CD14-positive monocyte (primary cell): Measurements from ENCODE around the gene EIF4E1B. TPM values are rescaled to one million over a fixed set of nuclear protein-coding genes. Genes with fewer than 3 reads are reported as not detected.

Experiments used
- DNase-seq, 3 donors: peaks; one replicate each; pipeline ENCODE4 v3.0.0-alpha.2; 2011 to 2022
- H2AFZ ChIP-seq: 2 replicates; pipeline ENCODE4 v1.6.0; 2012; ENCODE audit warnings: mild to moderate bottlenecking, low read depth, low read length, inconsistent platforms; ENCODE audit not compliant: insufficient read depth, poor library complexity, severe bottlenecking
- H3K27ac ChIP-seq, 2 donors: 1 replicate in 1 of 2; 2 replicates in 1 of 2; pipeline ENCODE4 v1.5.1; 2012 to 2013; ENCODE audit warnings: low read length in 2 of 2, control low read depth in 1 of 2, inconsistent platforms in 1 of 2, low read depth in 1 of 2, mild to moderate bottlenecking in 1 of 2
- H3K27me3 ChIP-seq, 2 donors: one replicate each; pipeline versions ENCODE4 v1.6.0 to v1.6.1; 2011 to 2013; ENCODE audit warnings: low read length in 2 of 2; ENCODE audit not compliant: control insufficient read depth in 2 of 2, insufficient read depth in 2 of 2
- H3K36me3 ChIP-seq, 2 donors: replicated peaks in 1 of 2; 1 replicate in 1 of 2; 2 replicates in 1 of 2; pipeline versions ENCODE4 v1.5.1 to v1.6.1; 2012 to 2013; ENCODE audit warnings: low read length in 2 of 2, control low read depth in 1 of 2, inconsistent platforms in 1 of 2, mild to moderate bottlenecking in 1 of 2; ENCODE audit not compliant: insufficient read depth in 2 of 2, control insufficient read depth in 1 of 2
- H3K4me1 ChIP-seq, 2 donors: 1 replicate in 1 of 2; 2 replicates in 1 of 2; pipeline versions ENCODE4 v1.5.1 to v1.6.1; 2012 to 2013; ENCODE audit warnings: low read length in 2 of 2, control low read depth in 1 of 2, inconsistent platforms in 1 of 2, mild to moderate bottlenecking in 1 of 2, moderate library complexity in 1 of 2; ENCODE audit not compliant: insufficient read depth in 2 of 2, control insufficient read depth in 1 of 2
- H3K4me2 ChIP-seq: replicated peaks from 2 replicates; pipeline ENCODE3; 2012; ENCODE audit warnings: low read length, moderate library complexity, mild to moderate bottlenecking; ENCODE audit not compliant: poor library complexity, severe bottlenecking; ENCODE audit errors: extremely low read depth
- H3K4me3 ChIP-seq, 3 experiments: fragments of 200-600 bp in 1 of 3; sonication (generic) in 1 of 3; replicated peaks in 1 of 3; 1 replicate in 2 of 3; 2 replicates in 1 of 3; pipeline ENCODE4 v1.5.1; 2011 to 2013; ENCODE audit warnings: low read length in 3 of 3, mild to moderate bottlenecking in 3 of 3, control low read depth in 2 of 3, low read depth in 2 of 3, inconsistent platforms in 1 of 3, moderate library complexity in 1 of 3
- H3K79me2 ChIP-seq: 2 replicates; pipeline ENCODE4 v1.6.0; 2012; ENCODE audit warnings: mild to moderate bottlenecking, control low read depth, inconsistent platforms, low read length, moderate library complexity; ENCODE audit not compliant: insufficient read depth
- H3K9ac ChIP-seq: 2 replicates; pipeline ENCODE4 v1.6.0; 2017; ENCODE audit warnings: low read length, mild to moderate bottlenecking; ENCODE audit not compliant: insufficient read depth, poor library complexity, severe bottlenecking
- H3K9me3 ChIP-seq, 2 donors: replicated peaks in 1 of 2; 1 replicate in 1 of 2; 2 replicates in 1 of 2; pipeline versions ENCODE4 v1.5.1 to v1.6.1; 2012 to 2013; ENCODE audit warnings: low read length in 2 of 2, control low read depth in 1 of 2; ENCODE audit not compliant: control insufficient read depth in 1 of 2, insufficient read depth in 1 of 2
- H4K20me1 ChIP-seq: 2 replicates; pipeline ENCODE4 v1.6.0; 2012; ENCODE audit warnings: mild to moderate bottlenecking, low read length, control low read depth, moderate library complexity; ENCODE audit not compliant: insufficient read depth
- H3K27ac Mint-ChIP-seq, 7 donors: one replicate each; pipeline ENCODE4 v1.8.0; 2020; ENCODE audit warnings: mild to moderate bottlenecking in 7 of 7, mixed read lengths in 7 of 7, moderate library complexity in 6 of 7, inconsistent platforms in 2 of 7
- H3K27me3 Mint-ChIP-seq, 3 donors: one replicate each; pipeline ENCODE4 v1.8.0; 2021 to 2022; ENCODE audit warnings: low read depth in 3 of 3, mild to moderate bottlenecking in 3 of 3, mixed read lengths in 3 of 3, moderate library complexity in 3 of 3, inconsistent platforms in 1 of 3
- H3K36me3 Mint-ChIP-seq, 2 donors: one replicate each; pipeline ENCODE4 v1.8.0; 2020; ENCODE audit warnings: mixed read lengths in 2 of 2, inconsistent platforms in 1 of 2, mild to moderate bottlenecking in 1 of 2
- H3K4me1 Mint-ChIP-seq: one replicate; pipeline ENCODE4 v1.8.0; 2020; ENCODE audit warnings: mild to moderate bottlenecking, mixed read lengths
- H3K4me3 Mint-ChIP-seq, 2 donors: one replicate each; pipeline ENCODE4 v1.8.0; 2020; ENCODE audit warnings: mild to moderate bottlenecking in 2 of 2, mixed read lengths in 2 of 2, moderate library complexity in 1 of 2
- H3K9me3 Mint-ChIP-seq, 7 donors: one replicate each; pipeline ENCODE4 v1.8.0; 2020 to 2022; ENCODE audit warnings: mixed read lengths in 7 of 7, mild to moderate bottlenecking in 6 of 7, moderate library complexity in 6 of 7, inconsistent platforms in 2 of 7
- WGBS: methylation state at CpG from one replicate; pipeline ENCODE4 v1.1.5; 2013; ENCODE audit warnings: missing lambda C conversion rate; ENCODE audit not compliant: insufficient coverage; 5-methylcytosine and 5-hydroxymethylcytosine counted together
- intact Hi-C, 2 donors: fragments of 100-400 bp; cut with micrococcal nuclease; formaldehyde crosslinking; loops; one replicate each; pipeline versions ENCODE4 v1.15.0 to v1.15.1; 2023
- polyA plus RNA-seq, 3 donors: library from polyadenylated mRNA; depleted of rRNA in 1 of 3; unstranded in 2 of 3; stranded (reverse) in 1 of 3; fragments of 300-500 nt in 2 of 3; fragments of >200 nt in 1 of 3; fragmentation: Illumina TruSeq in 2 of 3; gene quantifications; 1 replicate in 2 of 3; 2 replicates in 1 of 3; pipeline ENCODE4 v1.2.3, GENCODE V29; 2012 to 2021
- TF ChIP-seq, protein P1 (sequence below): fragments of 200-600 bp; IDR thresholded peaks from one replicate; pipeline ENCODE4 v1.8.0; 2022; ENCODE audit warnings: antibody characterized with exemption, mild to moderate bottlenecking

EIF4E1B gene
- polyA plus RNA-seq, 3 donors: not detected

DNA sequence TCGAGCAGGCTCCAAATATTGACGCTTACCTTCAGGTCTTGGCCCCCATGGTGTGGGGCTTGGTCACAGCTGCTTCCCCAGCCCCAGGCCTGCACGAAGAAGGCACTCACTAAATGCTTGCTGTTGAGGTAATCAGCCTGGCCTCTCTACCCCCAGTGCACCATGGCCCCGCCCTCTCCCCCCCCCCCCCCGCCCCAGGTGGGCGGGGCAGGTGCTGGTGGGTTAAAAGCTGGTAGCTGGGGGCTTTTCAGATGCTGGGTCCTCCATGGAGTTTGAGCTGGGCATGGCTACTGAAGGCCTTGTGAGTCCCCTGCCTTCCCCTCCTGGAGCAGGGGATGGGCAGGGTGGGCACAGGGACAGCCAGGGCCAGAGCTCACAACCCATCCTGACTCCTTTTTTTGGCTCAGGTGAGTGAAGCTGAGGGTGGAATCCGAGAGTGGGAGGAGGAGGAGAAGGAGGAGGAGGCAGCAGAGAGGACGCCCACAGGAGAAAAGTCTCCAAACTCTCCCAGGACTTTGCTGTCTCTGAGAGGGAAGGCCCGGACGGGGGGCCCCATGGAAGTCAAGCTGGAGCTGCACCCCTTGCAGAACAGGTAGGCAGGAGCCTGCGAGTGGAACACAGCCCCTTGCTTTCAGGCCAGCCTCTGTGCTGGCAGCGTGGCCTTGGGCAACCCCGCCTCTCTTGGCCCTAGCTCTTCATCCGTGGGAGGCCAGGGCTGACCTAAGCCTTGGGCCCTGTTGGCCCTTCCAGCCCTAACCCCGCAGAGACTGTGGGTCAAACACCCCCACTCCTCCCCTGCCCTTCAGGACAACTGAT lies 12.4 kb downstream of the EIF4E1B start:
- Histone ChIP-seq H3K27ac (no peak overlapping the region), H3K27me3 (no peaks in the 10 kb centered on the region), H3K9me3 (no peaks in the 10 kb centered on the region), H2AFZ (no peak overlapping the region), H3K9ac (no peak overlapping the region), H3K79me2 (no peaks in the 10 kb centered on the region), H3K36me3 (no peaks in the 10 kb centered on the region), H3K4me1 (peaks cover 9 to 15% of the 10 kb centered on the region in 2 donors), H3K4me2 (no peak overlapping the region), H4K20me1 (no peaks in the 10 kb centered on the region), H3K4me3 (no peak overlapping the region)
- no peak for DNase-seq
- TF ChIP-seq, protein P1, sequence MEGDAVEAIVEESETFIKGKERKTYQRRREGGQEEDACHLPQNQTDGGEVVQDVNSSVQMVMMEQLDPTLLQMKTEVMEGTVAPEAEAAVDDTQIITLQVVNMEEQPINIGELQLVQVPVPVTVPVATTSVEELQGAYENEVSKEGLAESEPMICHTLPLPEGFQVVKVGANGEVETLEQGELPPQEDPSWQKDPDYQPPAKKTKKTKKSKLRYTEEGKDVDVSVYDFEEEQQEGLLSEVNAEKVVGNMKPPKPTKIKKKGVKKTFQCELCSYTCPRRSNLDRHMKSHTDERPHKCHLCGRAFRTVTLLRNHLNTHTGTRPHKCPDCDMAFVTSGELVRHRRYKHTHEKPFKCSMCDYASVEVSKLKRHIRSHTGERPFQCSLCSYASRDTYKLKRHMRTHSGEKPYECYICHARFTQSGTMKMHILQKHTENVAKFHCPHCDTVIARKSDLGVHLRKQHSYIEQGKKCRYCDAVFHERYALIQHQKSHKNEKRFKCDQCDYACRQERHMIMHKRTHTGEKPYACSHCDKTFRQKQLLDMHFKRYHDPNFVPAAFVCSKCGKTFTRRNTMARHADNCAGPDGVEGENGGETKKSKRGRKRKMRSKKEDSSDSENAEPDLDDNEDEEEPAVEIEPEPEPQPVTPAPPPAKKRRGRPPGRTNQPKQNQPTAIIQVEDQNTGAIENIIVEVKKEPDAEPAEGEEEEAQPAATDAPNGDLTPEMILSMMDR: no peak
- intact Hi-C loops: no loop called here
- Mint-ChIP-seq H3K4me1 (peaks cover 14% of the 10 kb centered on the region), H3K36me3 (no peaks in the 10 kb centered on the region), H3K4me3 (no peak overlapping the region), H3K9me3 (peaks cover 0 to 5% (median 0%) of the 10 kb centered on the region in 7 donors), H3K27me3 (peaks cover 2 to 6% (median 4%) of the 10 kb centered on the region in 3 donors), H3K27ac (no peak overlapping the region)
- WGBS: 89% methylated on average over 10 of the region's 15 CpGs

DNA sequence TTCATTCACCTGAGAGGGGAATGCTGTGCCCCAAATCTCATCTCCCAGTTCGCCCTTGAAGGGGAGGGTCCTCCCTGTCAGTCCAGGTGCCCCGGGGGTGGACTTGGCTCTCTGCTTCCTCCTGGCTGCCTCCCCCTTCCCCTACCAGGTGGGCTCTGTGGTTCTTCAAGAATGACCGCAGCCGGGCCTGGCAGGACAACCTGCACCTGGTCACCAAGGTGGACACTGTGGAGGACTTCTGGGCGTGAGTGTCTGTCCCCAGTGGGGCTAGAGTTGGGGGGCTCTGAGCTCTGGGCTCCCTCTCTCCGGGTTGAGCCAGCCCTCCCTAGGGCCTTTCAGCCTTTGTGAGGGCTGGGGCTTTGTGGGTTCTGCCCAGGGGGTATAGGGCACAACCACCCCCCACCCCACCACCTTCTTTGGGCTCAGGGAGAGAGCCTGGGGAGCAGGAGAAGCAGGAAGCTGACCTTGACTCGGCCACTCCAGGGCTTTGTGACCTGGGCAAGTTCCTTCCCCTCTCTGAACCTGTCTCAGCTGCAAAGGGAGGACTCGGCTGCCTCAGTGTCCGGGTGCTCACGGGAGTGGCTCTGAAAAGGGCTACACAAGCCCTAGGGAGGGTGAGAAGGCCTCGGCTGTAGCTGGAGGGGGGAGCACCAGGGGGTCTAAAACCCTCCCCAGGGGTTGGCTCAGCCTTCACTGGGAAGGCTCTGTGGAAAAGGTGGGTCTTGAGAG lies 13.2 kb downstream of the EIF4E1B start:
- H3K27ac ChIP-seq: no peak overlapping the region
- H3K79me2 ChIP-seq: no peaks in the 10 kb centered on the region
- no peak overlapping the region for H3K9ac ChIP-seq
- WGBS: 93% methylated on average over 7 of the region's 11 CpGs
- H3K9me3 ChIP-seq: no peaks in the 10 kb centered on the region
- H3K4me3 ChIP-seq: no peak overlapping the region
- peaks cover 22% of the 10 kb centered on the region for H3K4me1 Mint-ChIP-seq
- no peaks in the 10 kb centered on the region for H3K36me3 Mint-ChIP-seq
- intact Hi-C loops: no loop called here
- H3K4me1 ChIP-seq: peaks cover 17 to 23% of the 10 kb centered on the region in 2 donors
- no peaks in the 10 kb centered on the region for H3K36me3 ChIP-seq
- H3K4me3 Mint-ChIP-seq: no peak overlapping the region
- H3K9me3 Mint-ChIP-seq: peaks cover 0 to 5% (median 0%) of the 10 kb centered on the region in 7 donors
- peaks cover 2 to 6% (median 4%) of the 10 kb centered on the region in 3 donors for H3K27me3 Mint-ChIP-seq
- TF ChIP-seq, protein P1: no peak
- DNase-seq: no peak
- H4K20me1 ChIP-seq: peaks cover under 1% of the 10 kb centered on the region
- H2AFZ ChIP-seq: no peak overlapping the region
- peak overlapping the region in 2 of 7 donors; percentile 53 to 66 for H3K27ac Mint-ChIP-seq
- H3K27me3 ChIP-seq: no peaks in the 10 kb centered on the region
- H3K4me2 ChIP-seq: no peak overlapping the region
